GM12873 (cell line): Measurements from ENCODE around the gene DOC2B.

ENCODE experiments used
- TF ChIP-seq, protein P1 (sequence below): IDR thresholded peaks from 2 replicates; pipeline ENCODE4 v1.5.1; 2012; ENCODE audit warnings: low read depth, mild to moderate bottlenecking, moderate library complexity, low read length, control low read depth; ENCODE audit not compliant: insufficient read depth; ENCODE audit errors: missing control alignments

The DOC2B gene

DNA sequence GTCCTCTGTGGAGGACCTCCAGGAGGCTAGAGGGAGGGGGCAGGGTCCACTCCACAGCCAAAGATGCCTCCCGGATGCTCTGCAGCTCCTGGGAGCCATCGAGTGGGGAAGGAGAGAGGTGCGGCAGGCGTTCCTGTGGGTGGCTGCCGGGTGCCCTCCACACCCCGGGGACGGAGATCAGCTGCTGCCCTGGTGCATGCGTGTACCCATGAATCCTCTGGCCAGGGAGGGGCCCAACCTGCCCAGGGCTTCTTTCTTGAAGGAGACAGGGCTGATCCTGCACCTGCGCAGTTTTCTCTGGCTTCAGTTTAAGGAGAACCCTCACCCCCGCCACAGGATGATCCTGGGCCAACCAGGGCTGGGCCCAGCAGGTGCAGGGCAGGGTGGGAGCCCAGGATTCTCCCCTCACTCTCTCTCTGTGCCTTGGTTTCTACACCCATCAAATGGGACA, 33.5 kb upstream of the DOC2B start:
- TF ChIP-seq, protein P1, sequence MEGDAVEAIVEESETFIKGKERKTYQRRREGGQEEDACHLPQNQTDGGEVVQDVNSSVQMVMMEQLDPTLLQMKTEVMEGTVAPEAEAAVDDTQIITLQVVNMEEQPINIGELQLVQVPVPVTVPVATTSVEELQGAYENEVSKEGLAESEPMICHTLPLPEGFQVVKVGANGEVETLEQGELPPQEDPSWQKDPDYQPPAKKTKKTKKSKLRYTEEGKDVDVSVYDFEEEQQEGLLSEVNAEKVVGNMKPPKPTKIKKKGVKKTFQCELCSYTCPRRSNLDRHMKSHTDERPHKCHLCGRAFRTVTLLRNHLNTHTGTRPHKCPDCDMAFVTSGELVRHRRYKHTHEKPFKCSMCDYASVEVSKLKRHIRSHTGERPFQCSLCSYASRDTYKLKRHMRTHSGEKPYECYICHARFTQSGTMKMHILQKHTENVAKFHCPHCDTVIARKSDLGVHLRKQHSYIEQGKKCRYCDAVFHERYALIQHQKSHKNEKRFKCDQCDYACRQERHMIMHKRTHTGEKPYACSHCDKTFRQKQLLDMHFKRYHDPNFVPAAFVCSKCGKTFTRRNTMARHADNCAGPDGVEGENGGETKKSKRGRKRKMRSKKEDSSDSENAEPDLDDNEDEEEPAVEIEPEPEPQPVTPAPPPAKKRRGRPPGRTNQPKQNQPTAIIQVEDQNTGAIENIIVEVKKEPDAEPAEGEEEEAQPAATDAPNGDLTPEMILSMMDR = no peak

DNA sequence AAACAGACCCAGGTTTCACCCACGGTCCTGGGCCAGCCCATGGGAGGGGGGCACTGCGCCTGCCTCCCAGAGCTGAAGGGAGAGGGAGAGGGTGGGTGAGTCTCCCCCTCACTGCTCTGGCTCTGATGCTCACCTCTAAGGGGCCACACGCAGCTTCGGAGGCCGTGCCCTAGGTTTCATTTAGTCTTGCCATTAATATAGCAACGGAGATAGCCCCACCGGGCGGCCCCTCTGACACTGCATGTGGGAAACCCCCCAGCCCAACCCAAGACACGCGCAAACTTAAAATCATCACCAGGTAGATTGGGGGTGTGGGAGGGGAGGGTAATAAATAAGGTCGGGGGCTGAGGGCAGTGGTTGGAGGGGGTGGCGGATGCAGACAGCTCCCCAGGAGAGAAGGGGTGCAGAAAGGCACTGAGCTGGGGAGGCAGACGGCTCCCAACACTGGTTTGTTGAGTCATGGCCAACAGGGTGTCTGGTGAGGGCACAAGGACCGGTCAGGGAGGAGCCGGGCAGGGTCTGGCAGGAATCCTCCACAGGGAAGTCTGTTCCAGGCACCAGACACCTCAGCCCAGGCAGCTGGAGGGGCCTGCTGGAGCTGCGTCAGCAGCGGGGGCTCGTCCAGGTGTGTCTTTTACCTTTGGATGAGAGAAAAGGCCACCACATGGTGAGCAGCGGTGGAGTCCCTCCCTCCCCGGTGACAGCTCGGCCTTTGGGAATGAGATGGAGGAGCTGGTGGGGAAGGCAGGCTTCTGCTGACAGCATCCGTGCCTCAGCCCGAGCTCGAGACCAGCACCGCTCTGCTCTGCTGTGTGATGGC, 32.0 kb upstream of the DOC2B start:
- TF ChIP-seq, protein P1 = no peak

DNA sequence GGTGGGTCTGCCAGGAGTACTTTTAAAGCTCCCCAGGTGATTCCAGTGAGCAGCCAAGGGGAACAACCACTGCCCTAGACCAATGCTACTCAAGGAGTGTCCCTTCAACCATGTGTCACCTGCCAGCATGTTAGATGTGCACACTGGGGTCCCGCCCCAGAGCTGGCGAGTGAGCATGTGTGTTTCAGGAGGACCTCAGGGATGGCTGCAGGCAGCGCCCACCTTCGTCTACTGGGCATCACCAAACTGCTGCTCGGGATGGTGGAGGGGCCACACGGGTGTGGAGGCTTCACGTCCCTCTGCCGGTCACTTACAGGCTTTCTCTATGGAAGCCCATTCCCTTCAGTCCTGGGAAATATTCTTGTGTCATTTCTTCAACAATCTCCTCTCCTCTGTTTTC, 29.0 kb upstream of the DOC2B start:
- TF ChIP-seq, protein P1 = no peak

DNA sequence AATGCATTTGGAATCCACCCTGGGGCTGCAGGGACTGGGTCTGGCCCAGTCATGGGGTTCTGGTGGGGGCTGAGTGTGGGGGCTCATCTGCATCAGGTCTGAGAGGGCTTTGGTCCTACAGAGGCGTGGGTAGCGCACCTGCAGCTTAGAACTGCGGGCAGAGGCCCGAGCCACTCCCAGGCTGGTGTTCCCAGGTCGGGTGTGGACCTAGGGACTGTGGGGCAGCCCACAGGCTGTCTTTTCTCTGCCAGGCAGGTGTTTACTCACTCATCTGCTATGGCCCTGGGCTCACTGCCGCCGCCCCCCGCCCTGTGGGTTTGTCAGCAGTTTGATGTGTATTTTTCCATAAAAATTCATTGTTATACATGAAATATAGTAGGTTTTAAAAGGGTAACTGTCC, 27.0 kb upstream of the DOC2B start:
- TF ChIP-seq, protein P1 = no peak

DNA sequence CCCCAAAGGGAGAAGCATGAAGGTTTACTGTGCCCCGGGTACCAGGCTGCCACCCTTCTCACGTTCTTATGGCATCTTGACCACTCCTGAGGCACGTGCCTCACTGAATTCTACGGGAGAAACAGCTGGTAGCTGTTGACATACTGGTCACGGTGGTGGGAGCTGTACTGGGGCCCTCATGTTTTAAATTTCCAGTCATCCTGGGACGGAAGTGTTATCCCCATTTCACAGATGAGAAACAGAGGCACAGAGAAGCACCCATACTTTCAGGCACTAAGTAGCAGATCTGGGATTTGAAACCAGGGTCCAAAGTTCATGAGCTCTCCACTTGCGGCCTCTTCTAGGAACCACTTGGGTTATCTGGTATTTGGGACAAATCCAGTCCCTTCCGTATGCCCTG, 26.3 kb upstream of the DOC2B start:
- TF ChIP-seq, protein P1 = no peak

DNA sequence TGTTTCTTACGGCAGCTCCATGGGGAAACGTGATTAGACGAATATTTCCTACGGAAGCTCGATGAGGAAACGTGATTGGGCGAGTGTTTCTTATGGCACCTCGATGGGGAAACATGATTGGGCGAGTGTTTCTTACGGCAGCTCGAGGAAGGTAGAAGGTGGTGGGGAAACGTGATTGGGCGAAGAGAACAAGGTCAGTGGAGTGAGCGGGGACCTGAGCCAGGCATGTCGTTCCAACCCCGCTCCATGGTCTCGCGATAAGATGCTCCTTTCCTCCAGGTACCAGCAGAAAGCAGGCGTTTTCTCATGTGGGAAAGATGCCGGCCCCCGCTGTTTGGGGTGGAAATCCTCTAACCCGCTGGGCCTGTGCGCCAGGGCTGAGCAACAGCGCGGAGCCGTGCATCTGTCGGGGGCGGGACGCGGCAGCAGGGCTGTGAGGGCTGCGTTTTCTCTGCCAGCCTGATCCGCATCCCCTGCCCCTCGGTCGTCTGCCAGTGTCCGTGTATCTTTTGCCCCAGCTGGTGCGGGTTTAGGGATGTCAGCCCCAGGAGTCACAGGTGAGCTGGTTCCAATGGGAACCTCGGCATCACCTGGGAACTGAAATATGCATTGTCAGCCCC, 25.6 kb upstream of the DOC2B start:
- TF ChIP-seq, protein P1 = no peak

DNA sequence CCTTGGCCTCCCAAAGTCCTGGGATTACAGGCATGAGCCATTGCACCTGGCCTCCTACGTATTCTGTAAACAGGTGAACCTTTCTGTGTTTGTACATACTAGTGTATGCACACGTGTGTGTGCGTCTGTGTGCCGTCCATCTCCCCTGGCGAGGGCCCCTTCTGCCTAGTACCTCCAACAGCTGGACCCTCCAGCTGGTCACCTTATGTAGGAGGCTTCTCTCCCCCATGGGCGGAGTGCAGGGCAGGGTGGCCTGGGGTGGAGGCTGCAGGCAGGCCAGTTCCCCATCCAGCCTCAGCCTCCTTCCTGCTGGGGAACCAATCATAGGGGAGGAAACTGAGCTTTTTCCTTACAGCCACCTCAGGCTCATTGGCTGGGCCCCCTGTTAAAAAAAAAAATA, 24.4 kb upstream of the DOC2B start:
- TF ChIP-seq, protein P1 = no peak
